Islet precursor cell (in vitro differentiated cells): ENCODE results near the gene FNDC7.
A peak's percentile ranks its signal among the peaks of the same experiment; 100 is the strongest.
"Not testable (repeated sequence)": the region's sequence is repeated elsewhere in the genome, so short reads cannot be mapped to it uniquely, and the experiment has no call there.

Experiments
- DNase-seq: peaks from one replicate; pipeline ENCODE4 v3.0.0-alpha.2; 2018

The FNDC7 gene

DNA sequence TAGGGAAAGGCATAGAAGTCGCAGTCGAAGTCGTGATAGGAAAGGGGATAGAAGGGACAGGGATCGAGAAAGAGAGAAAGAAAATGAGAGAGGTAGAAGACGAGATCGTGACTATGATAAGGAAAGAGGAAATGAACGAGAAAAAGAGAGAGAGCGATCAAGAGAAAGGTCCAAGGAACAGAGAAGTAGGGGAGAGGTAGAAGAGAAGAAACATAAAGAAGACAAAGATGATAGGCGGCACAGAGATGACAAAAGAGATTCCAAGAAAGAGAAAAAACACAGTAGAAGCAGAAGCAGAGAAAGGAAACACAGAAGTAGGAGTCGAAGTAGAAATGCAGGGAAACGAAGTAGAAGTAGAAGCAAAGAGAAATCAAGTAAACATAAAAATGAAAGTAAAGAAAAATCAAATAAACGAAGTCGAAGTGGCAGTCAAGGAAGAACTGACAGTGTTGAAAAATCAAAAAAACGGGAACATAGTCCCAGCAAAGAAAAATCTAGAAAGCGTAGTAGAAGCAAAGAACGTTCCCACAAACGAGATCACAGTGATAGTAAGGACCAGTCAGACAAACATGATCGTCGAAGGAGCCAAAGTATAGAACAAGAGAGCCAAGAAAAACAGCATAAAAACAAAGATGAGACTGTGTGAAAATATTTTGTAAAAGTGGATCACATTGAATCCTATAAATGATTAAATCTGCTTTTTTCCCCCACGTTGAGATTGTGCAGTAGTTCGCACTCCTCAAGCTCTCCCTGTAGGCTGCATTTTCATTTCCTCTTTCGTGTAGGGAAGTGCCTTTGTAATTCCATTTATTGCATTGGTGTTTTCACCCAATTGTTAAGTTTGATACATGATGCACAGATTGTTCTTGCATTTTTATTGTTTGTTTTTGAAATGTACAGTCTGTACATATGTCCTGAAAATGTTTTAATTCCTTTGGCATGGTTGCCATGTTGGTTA is 13.1 kb upstream of the FNDC7 start:
- no peak for DNase-seq

DNA sequence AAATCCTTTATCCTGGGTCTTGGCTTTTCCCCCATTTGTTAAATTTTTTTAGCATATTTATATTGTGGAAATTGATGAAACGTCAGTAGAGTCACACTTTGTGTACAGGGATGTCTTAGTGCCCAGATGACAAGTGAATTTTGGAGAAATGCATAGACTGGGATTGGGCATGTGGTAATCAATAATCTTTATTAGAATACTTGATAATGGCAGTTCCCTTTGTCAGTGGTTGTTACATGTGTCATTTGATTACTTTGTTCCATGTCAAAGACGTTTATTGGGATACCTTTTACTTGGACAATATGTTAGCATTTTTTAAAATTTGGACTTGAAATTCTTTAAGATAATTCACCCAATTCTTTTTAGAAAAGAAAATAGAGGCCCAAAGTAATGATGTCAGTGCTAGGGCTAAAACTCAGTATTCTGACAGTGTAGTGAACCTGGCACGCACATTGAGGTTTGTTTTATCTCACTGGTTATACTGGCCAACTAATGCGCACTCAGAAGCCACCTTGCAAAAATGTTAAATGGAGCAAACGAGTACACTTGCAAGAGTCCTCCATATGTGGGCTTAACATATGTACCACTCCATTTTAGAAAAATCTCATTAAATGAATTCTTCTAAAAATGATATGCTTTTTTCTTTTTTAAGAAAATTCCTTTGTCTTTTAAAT is 11.4 kb upstream of the FNDC7 start:
- DNase-seq: no peak

DNA sequence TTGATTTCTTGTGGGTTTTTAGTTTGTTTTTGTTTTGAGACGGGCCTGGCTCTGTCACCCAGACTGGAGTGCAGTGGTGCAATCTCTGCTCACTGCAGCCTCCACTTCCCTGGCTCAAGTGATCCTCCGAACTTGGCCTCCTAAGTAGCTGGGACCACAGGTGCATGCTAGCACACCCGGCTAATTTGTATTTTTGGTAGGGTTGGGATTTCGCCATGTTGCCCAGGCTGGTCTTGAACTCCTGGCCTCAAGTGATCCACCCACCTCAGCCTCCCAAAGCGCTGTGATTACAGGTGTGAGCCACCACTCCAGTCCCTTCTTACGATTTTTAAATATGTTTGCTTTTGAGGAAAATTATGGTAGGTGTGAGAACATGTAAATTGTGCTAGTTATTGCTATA is 10.6 kb upstream of the FNDC7 start:
- not testable (repeated sequence) for DNase-seq

DNA sequence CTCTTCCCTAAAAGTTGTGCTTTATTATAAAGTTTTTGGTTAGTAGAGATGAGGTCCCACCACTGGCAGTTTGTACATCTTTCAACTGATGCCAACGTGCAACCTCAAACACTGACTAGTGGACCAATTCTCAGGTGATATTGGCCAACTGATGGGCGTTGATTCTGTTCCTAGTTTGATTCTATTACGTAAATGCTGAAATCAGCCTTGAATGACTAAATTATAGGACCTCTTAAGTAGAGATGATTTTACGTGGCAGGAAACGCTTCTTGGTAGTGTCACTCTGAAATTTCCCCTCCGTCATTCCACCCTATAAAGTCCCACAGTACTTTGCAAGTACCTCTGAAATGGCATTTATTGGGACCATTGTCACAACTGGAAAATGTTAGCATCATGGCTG is 8.8 kb upstream of the FNDC7 start:
- no peak for DNase-seq

GRCh38 chr1:108704496-108704895 is 8.2 kb upstream of the FNDC7 start:
- no peak for DNase-seq

- no peak for DNase-seq
Measured at GRCh38 chr1:108706643-108707042, 6.1 kb upstream of the FNDC7 start.

DNA sequence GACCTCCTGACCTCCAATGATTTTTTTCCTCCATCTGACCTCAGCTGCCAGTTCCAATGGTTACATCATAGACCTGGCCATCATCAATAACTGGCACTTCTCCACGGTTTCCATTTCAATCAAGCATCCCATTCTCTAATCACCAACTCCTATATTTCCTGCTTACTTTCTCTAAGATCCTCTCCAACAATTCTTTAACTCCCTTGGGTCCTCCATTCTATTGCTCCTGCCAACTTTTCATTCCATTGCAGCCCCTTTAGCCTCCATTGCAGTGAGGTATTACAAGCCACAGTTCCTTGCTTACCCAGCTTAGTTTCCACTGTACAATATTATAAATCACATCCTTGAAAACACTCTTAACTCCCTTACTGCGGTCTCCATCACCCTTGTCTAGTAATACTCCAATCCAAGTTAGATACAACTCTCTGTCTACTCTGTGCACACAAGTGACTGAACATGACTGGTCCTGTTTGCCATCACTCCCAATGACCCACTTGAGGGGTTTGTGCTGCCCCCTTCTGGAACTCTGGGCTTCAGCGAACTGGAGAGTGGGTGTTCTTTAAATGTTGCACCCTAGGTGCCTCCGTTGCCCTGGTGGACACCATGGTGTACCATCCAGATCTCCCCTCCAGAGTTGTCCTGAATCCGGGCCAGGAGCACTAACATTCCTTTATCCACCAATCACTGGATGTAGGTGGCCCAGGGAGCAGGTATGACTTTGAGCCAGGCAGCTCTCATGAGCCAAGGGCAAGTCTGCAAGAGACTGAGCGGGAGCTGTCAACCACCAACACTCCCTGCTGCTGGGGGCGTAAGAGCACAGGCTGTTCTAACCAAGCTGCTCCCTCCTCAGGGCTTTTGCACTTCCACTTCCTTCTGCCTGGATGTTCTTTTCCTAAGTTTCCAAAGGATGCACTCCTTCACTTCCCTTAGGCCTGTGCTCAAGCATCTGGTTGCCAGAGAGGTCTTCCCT is 3.7 kb upstream of the FNDC7 start:
- DNase-seq: no peak

GRCh38 chr1:108715932-108716331 is 3.2 kb downstream of the FNDC7 start:
- DNase-seq: no peak

GRCh38 chr1:108716437-108717230 is 3.9 kb downstream of the FNDC7 start:
- no peak for DNase-seq

- no peak for DNase-seq
Measured at GRCh38 chr1:108717774-108718316, 5.1 kb downstream of the FNDC7 start.

- no peak for DNase-seq
Measured at GRCh38 chr1:108718927-108719655, 6.4 kb downstream of the FNDC7 start.

GRCh38 chr1:108719656-108720435 is 7.1 kb downstream of the FNDC7 start:
- peak; percentile 77 for DNase-seq

DNA sequence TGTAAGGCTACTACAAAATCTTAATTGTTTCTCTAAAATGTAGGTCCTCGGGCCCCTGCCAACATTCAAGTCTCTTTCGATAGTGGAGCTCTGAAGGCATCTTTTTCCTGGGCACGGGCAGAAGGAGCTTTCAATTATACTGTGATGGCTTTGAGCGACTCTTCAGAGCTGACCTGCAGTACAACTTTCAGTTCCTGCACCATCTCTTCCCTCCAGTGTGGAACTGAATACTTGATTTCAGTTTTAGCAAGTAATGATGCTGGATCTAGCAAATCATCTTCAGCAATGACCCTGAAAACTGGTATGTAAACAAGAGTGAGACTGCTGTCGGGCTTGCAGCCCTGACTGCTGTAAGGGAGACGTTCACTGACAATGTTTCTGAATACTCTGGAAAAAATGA is 9.6 kb downstream of the FNDC7 start:
- DNase-seq: no peak

GRCh38 chr1:108725906-108726305 is 13.2 kb downstream of the FNDC7 start:
- no peak for DNase-seq

GRCh38 chr1:108728327-108728923 is 15.7 kb downstream of the FNDC7 start:
- DNase-seq: no peak

DNA sequence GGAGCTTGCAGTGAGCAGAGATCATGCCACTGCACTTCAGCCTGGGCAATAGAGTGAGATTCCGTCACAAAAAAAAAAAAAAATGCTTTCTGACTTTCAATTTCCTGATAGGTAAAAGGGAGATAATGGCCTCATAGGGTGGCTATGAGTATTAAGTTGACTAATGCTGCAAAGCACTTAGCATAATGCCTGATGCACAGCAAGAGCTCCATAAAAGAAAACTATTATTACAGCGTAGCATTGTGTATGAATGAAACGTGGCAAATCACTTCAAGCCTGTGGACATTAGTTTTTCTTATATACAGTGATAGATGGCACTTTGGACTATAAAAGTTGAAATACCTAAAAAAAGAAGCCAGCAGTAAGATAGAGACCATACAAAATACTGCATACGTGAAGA is 16.8 kb downstream of the FNDC7 start:
- no peak for DNase-seq

DNA sequence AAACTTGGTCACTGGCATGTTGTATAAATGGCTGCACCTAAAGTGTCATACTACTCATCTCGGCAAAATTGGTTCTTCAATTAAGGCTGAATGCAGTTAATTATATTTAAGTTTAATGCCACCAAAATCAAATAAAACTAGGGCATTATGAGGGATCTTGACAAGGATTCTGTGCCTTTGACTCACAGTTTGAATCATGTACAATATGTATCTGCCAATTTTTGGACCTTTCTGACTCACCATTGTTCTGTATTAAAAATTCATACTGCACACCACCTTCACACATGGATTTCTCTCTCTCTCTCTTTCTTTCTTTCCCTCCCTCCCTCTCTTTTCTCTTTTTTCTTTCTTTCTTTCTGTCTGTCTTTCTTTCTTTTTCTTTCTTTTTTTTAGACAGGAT is 19.7 kb downstream of the FNDC7 start:
- DNase-seq: no peak

GRCh38 chr1:108734171-108734865 is 21.6 kb downstream of the FNDC7 start:
- DNase-seq: no peak

- DNase-seq: no peak
Measured at GRCh38 chr1:108742253-108742652, 29.5 kb downstream of the FNDC7 start.
